SK-N-SH (cell line): Measurements from ENCODE around the gene TMEM214.

Experiments
- CTCF ChIP-seq: fragments of 200-600 bp; sonication (generic); IDR thresholded peaks from 2 replicates; pipeline ENCODE4 v1.6.1; 2017; ENCODE audit warnings: antibody characterized with exemption, mild to moderate bottlenecking, moderate library complexity
- EP300 ChIP-seq, 2 experiments: IDR thresholded peaks; 2 replicates each; pipeline versions ENCODE4 v1.4.0 to v1.6.1; 2012; ENCODE audit warnings: borderline replicate concordance in 1 of 2, low read depth in 1 of 2, low read length in 1 of 2

- TF ChIP-seq CTCF: no peak
- no peak for TF ChIP-seq EP300 (IDR thresholded peaks at IDR 0.05; ENCODE audit: borderline replicate concordance in 1 of 2, low read depth in 1 of 2, low read length in 1 of 2)
Measured at GRCh38 chr2:27038631-27039339, 6.0 kb downstream of the TMEM214 start.
